Measurements from ENCODE around the gene CHRM4. TPM values are rescaled to one million over a fixed set of nuclear protein-coding genes. Genes with fewer than 3 reads are reported as not detected.

The CHRM4 gene
- total RNA-seq, 1 donor from 2014 or later, result not detected

- no peak for DNase-seq (ENCODE audit: low read depth)
- no peak overlapping the region for H3K4me3 ChIP-seq (ENCODE audit: low read depth, low read length)
- TF ChIP-seq CTCF (conservative IDR thresholded peaks at IDR 0.05; ENCODE audit: low read depth, low read length), result no peak
Observed at GRCh38 chr11:46335271-46335670, 56.3 kb downstream of the CHRM4 start.

- H3K4me3 ChIP-seq (ENCODE audit: low read depth, low read length), result no peak overlapping the region
- TF ChIP-seq CTCF (conservative IDR thresholded peaks at IDR 0.05; ENCODE audit: low read depth, low read length), result no peak
- DNase-seq (ENCODE audit: low read depth), result no peak
Observed at GRCh38 chr11:46334211-46334610, 57.4 kb downstream of the CHRM4 start.

Other genes starting within 250 kb of the CHRM4 start
- gene CREB3L1, start 114.1 kb downstream of the CHRM4 start, total RNA-seq, result 0.29 and 2.4 TPM in 2 replicates
- 41.1 and 82.2 TPM in 2 replicates for gene DGKZ, start 44.3 kb downstream of the CHRM4 start, total RNA-seq
- 345 and 604 TPM in 2 replicates for gene MDK, start 10.1 kb downstream of the CHRM4 start, total RNA-seq
- 15.3 and 21.0 TPM in 2 replicates for gene AMBRA1, start 202.2 kb upstream of the CHRM4 start, total RNA-seq
- 1.6 and 3.3 TPM in 2 replicates for gene HARBI1, start 225.5 kb upstream of the CHRM4 start, total RNA-seq
- 45.1 and 52.9 TPM in 2 replicates for gene ATG13, start 225.8 kb upstream of the CHRM4 start, total RNA-seq

Measured in epithelial cell of proximal tubule (primary cell).